ENCODE data around the gene LUC7L3.

LUC7L3 gene

GRCh38 chr17:50764734-50765149 lies 45.3 kb downstream of the LUC7L3 start:
- no peak overlapping the region for H3K4me3 ChIP-seq (ENCODE audit: low read length)
- no peak for DNase-seq (ENCODE audit: low read depth)
- no peak for TF ChIP-seq CTCF (IDR thresholded peaks at IDR 0.05; ENCODE audit: insufficient read depth, low read depth, low read length, missing control alignments)

GRCh38 chr17:50765454-50766221 lies 46.2 kb downstream of the LUC7L3 start:
- no peak overlapping the region for H3K4me3 ChIP-seq (ENCODE audit: low read length)
- no peak for TF ChIP-seq CTCF (IDR thresholded peaks at IDR 0.05; ENCODE audit: insufficient read depth, low read depth, low read length, missing control alignments)
- DNase-seq (ENCODE audit: low read depth): no peak

- no peak for TF ChIP-seq CTCF (IDR thresholded peaks at IDR 0.05; ENCODE audit: insufficient read depth, low read depth, low read length, missing control alignments)
- no peak overlapping the region for H3K4me3 ChIP-seq (ENCODE audit: low read length)
- no peak for DNase-seq (ENCODE audit: low read depth)
These were observed 47.0 kb downstream of the LUC7L3 start for GRCh38 chr17:50766222-50767023.

- DNase-seq (ENCODE audit: low read depth): no peak
- TF ChIP-seq CTCF (IDR thresholded peaks at IDR 0.05; ENCODE audit: insufficient read depth, low read depth, low read length, missing control alignments): no peak
- H3K4me3 ChIP-seq (ENCODE audit: low read length): no peak overlapping the region
These were observed 47.6 kb downstream of the LUC7L3 start for GRCh38 chr17:50767030-50767429.

- no peak within 1 kb of the TSS for H3K4me3 ChIP-seq (ENCODE audit: low read length)
- TF ChIP-seq CTCF (IDR thresholded peaks at IDR 0.05; ENCODE audit: insufficient read depth, low read depth, low read length, missing control alignments): no peak
- no peak for DNase-seq (ENCODE audit: low read depth)
These were observed 48.0 kb downstream of the LUC7L3 start, which contains the start of gene ANKRD40CL for GRCh38 chr17:50767446-50767845. Gene ANKRD40CL (minus strand): TSS chr17:50767518. CDS start chr17:50766913, 605 bp downstream.

- no peak for DNase-seq (ENCODE audit: low read depth)
- H3K4me3 ChIP-seq (ENCODE audit: low read length): no peak overlapping the region
- TF ChIP-seq CTCF (IDR thresholded peaks at IDR 0.05; ENCODE audit: insufficient read depth, low read depth, low read length, missing control alignments): no peak
These were observed 49.0 kb downstream of the LUC7L3 start for GRCh38 chr17:50768346-50768761.

Measured in epithelial cell of esophagus (primary cell).